Measurements from ENCODE around the gene TPCN2. TPM values are rescaled to one million over a fixed set of nuclear protein-coding genes. Genes with fewer than 3 reads are reported as not detected.

The TPCN2 gene
- total and polyA plus RNA-seq, 9 of the 15 experiments (the other 6 are each of a cell fraction or from before 2014, with no cell fraction given) = 0.66 to 10.2 (median 4.6) TPM

- POLR2A ChIA-PET = no interaction called here
- no peak for FAIRE-seq
- H3K79me2 ChIP-seq (ENCODE audit: control insufficient read depth, insufficient read depth, low read length) = no peaks in the 10 kb centered on the region
- H2AFZ ChIP-seq (ENCODE audit: low read depth, low read length) = no peak overlapping the region
- no peak for ATAC-seq
- no peak for DNase-seq (ENCODE audit: extremely low read depth in 1 of 4, low spot score in 3 of 4)
- H3K4me1 ChIP-seq (replicated peaks in 1 of 2; ENCODE audit: control insufficient read depth in 2 of 2, insufficient read depth in 2 of 2, low read length in 2 of 2) = peaks cover 14 to 17% of the 10 kb centered on the region in 2 experiments; a peak in 4 of 5 replicates
- 2% methylated on average over 8 of the region's 8 CpGs for WGBS (ENCODE audit: insufficient coverage, low coverage, missing lambda C conversion rate)
- no TSS peak for BruUV-seq (replicated peaks)
- H3K4me3 ChIP-seq = no peak overlapping the region
- no peaks in the 10 kb centered on the region for H3K36me3 ChIP-seq (ENCODE audit: control insufficient read depth, insufficient read depth, low read length)
- CTCF ChIA-PET (ENCODE audit: low intra/inter-chr PET ratio) = no interaction called here
- H3K9ac ChIP-seq (ENCODE audit: insufficient read depth in 1 of 2, low read depth in 2 of 2, low read length in 2 of 2) = no peak overlapping the region
- H3K9me1 ChIP-seq (ENCODE audit: control insufficient read depth, insufficient read depth, low read length) = no peaks in the 10 kb centered on the region
- no peak overlapping the region for H3K4me2 ChIP-seq (ENCODE audit: insufficient read depth, low read length)
- H3K9me3 ChIP-seq (replicated peaks; ENCODE audit: control insufficient read depth, insufficient read depth, low read depth, low read length) = no peaks in the 10 kb centered on the region
- no peak overlapping the region for H3K27ac ChIP-seq (ENCODE audit: extremely low read depth, low read depth, low read length)
- intact Hi-C loops (cut with micrococcal nuclease) (no loop called here), in situ Hi-C loops (cut with MboI) (no loop called here)
- H3K27me3 ChIP-seq (ENCODE audit: control insufficient read depth in 2 of 2, insufficient read depth in 2 of 2, low read length in 2 of 2) = no peaks in the 10 kb centered on the region; a peak in 2 of 5 replicates
- H4K20me1 ChIP-seq (replicated peaks; ENCODE audit: control insufficient read depth, insufficient read depth, low read length) = no peaks in the 10 kb centered on the region
- TF ChIP-seq POLR2A (conservative IDR thresholded peaks at IDR 0.05) (no peak), KLF1 (tag; IDR thresholded peaks at IDR 0.05) (no peak), ZNF174 (CRISPR knock-in tag; IDR thresholded peaks at IDR 0.05) (no peak), REST (IDR thresholded peaks at IDR 0.05; ENCODE audit: borderline replicate concordance) (no peak), REST (CRISPR knock-in tag; IDR thresholded peaks at IDR 0.05; ENCODE audit: low read depth) (no peak), NCOA4 (IDR thresholded peaks at IDR 0.05; ENCODE audit: partially characterized antibody) (no peak), ARID3A (IDR thresholded peaks at IDR 0.05; ENCODE audit: borderline replicate concordance, low read depth, low read length) (no peak), ZNF512 (tag; IDR thresholded peaks at IDR 0.05) (no peak)
Observed at GRCh38 chr11:69141742-69142141, 93.0 kb downstream of the TPCN2 start.

Data from K562 (cell line).